Kidney capillary endothelial cell (primary cell): ENCODE measurements around the gene ACSM3.
"Not testable (repeated sequence)": the region's sequence is repeated elsewhere in the genome, so short reads cannot be mapped to it uniquely, and the experiment has no call there.

Source experiments
- DNase-seq: peaks from one replicate; pipeline ENCODE4 v3.0.0-alpha.2; 2018; ENCODE audit warnings: low spot score

The ACSM3 gene

GRCh38 chr16:20763461-20764232 is at the start of gene ACSM3:
ACSM3 (plus strand) TSS chr16:20764014; CDS start chr16:20770035, 6,021 bp downstream.
- no peak for DNase-seq

- DNase-seq: not testable (repeated sequence)
Measured at GRCh38 chr16:20717718-20718117, 46.1 kb upstream of the ACSM3 start.

- DNase-seq: no peak
Measured at GRCh38 chr16:20720251-20720650, 43.6 kb upstream of the ACSM3 start.

- DNase-seq: no peak
Measured at GRCh38 chr16:20726661-20727060, 37.2 kb upstream of the ACSM3 start.

GRCh38 chr16:20727181-20727580 is 36.6 kb upstream of the ACSM3 start:
- no peak for DNase-seq

GRCh38 chr16:20729141-20729540 is 34.7 kb upstream of the ACSM3 start:
- DNase-seq: no peak

- DNase-seq: no peak
Measured at GRCh38 chr16:20734056-20734455, 29.8 kb upstream of the ACSM3 start.

- no peak for DNase-seq
Measured at GRCh38 chr16:20734782-20735181, 29.0 kb upstream of the ACSM3 start.

- no peak for DNase-seq
Measured at GRCh38 chr16:20735490-20735889, 28.3 kb upstream of the ACSM3 start.

- peak; percentile 26 for DNase-seq
Measured at GRCh38 chr16:20740007-20740883, 23.6 kb upstream of the ACSM3 start.

- peak; percentile 77 for DNase-seq
Measured at GRCh38 chr16:20740901-20741521, 22.8 kb upstream of the ACSM3 start.

GRCh38 chr16:20741554-20742285 is 22.1 kb upstream of the ACSM3 start, which contains the start of gene THUMPD1:
THUMPD1 (minus strand) TSS chr16:20741818; CDS start chr16:20741739, 79 bp downstream.
- DNase-seq: peak; percentile 93

- no peak for DNase-seq
Measured at GRCh38 chr16:20743591-20743990, 20.2 kb upstream of the ACSM3 start.

GRCh38 chr16:20744922-20745440 is 18.8 kb upstream of the ACSM3 start:
- DNase-seq: peak; percentile 8

GRCh38 chr16:20746461-20746860 is 17.4 kb upstream of the ACSM3 start:
- no peak for DNase-seq

GRCh38 chr16:20747030-20747816 is 16.6 kb upstream of the ACSM3 start:
- no peak for DNase-seq

- DNase-seq: no peak
Measured at GRCh38 chr16:20749474-20749873, 14.3 kb upstream of the ACSM3 start.

- no peak for DNase-seq
Measured at GRCh38 chr16:20750558-20750957, 13.3 kb upstream of the ACSM3 start.

GRCh38 chr16:20753727-20754126 is 10.1 kb upstream of the ACSM3 start:
- DNase-seq: no peak

- DNase-seq: no peak
Measured at GRCh38 chr16:20755238-20755637, 8.6 kb upstream of the ACSM3 start.

GRCh38 chr16:20755799-20756198 is 8.0 kb upstream of the ACSM3 start:
- DNase-seq: not testable (repeated sequence)
